HG02571 (cell line): ENCODE measurements around the gene LIFR.
A peak's percentile ranks its signal among the peaks of the same experiment; 100 is the strongest.

ENCODE experiments used
- ATAC-seq: cut with Tn5 transposase; IDR thresholded peaks from one replicate; pipeline ENCODE4 v1.9.1; 2021; ENCODE audit warnings: mild to moderate bottlenecking, moderate library complexity; ENCODE audit not compliant: unreplicated experiment

The LIFR gene

DNA sequence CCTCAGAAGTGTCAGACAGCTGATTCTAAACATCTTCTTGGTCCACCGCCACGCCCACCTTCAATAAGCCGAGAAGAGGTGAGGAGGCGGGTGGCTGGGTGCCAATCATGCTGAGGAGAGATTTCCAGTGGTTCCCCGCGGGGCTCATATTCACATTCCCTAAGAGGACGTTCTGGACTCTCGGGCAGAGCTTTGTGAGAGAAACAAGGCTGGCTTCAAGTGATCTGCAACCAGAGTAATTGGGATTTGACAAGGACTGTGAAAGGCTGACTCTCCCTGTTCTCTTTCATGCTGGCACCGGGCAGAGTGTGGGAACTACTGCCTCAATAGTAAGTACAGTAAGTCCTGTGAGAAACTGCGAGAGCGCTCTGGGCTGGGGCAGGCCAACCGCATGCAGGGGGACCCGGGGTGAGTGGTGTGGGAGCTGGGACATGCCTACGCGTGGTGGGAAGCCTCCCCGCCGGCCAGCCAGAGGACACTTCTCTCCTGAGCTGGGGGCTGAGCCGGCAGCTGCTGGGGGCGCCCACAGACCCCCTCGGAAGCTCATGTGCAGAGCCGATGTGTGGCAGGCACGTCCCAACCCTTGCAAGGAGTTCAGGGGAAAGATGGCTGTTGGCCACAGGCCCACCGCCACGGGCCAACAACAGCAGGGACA is 110.9 kb downstream of the LIFR start:
- ATAC-seq = no peak

DNA sequence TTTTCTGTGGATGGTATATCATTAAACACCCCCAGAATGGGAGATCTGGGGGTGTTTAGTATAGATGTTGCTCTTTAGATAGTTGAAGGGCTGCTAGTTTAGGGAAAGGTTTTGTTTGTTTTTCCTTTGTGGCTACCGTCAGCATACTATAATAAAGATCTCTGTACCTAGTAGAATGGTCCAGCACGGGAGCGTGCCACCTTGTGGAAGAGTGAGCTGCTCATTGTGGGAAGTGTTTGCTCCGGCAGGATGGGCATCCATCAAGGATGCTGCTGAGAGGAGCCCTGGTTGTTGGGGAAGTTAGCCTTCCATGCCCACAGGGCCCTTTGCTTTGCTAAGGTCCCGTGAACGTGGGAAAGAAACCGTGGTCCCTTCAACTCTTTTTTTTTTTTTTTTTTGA is 113.1 kb downstream of the LIFR start:
- no peak for ATAC-seq

DNA sequence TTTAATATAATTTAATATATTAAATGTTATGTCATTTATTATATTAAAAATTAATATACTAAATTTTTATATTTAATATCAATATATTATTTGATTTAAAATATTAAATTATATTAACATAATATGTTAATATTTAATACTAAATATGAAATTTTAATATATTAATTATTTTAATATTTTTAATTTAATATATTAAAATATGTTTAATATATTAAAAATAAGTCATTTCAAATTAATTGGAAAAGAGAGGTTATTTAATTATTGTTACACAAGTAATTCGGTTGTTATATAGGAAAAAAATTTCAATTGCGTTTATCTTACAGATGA is 114.2 kb downstream of the LIFR start:
- no peak for ATAC-seq

DNA sequence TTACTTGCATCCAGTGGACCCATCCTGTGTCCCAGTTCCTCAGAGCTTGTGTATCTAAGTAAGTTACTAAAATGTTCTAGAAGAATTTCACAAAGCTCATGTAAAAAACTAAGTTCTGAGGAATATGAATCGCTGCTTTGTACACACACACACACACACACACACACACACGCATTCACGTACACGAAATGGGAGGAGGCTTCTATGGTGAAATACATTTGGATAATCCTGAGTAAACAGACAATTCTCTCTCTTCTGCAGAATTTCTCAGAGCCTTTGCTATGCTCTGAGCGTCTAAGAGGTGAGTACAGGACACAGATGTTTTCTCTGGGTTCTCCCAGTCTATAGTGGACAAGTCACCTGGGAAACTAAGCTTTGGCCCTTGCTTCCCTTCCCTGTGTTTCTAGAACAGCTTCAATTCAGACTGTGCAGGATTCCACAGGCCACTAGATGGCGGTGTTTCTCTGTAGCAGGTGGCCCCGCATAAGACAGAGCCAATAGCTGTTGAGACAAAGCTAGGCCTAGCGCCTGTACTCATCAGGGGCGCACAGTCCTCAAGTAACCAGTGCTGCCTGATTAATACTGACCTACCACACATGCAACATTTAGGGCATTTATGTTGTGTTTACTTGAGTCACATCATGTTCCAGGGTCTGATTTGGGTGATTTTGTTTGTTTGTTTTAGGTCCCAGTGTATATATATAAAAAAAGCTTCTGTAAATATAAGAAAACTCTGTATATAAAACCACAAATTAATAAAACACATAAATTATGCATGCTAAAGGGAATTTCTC is 114.8 kb downstream of the LIFR start:
- ATAC-seq = peak; percentile 99

DNA sequence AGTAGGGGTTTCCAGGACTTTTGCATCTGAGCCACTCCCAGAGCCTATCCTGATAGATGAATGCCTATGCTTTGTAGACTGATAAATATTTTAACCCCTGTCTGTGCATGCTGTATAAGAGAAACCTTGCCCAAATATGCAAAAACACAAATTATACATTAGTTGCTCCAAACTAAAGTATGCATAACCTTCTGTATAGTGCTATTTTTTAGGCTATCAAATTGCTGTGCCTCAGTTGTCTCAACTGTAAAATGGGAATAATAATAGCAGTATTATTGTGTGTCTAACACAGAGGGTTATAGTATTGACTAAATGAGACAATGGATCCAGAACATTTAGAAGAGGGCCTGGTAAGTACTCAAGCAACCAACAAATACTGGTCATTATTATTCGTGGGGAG is 117.7 kb downstream of the LIFR start:
- no peak for ATAC-seq

DNA sequence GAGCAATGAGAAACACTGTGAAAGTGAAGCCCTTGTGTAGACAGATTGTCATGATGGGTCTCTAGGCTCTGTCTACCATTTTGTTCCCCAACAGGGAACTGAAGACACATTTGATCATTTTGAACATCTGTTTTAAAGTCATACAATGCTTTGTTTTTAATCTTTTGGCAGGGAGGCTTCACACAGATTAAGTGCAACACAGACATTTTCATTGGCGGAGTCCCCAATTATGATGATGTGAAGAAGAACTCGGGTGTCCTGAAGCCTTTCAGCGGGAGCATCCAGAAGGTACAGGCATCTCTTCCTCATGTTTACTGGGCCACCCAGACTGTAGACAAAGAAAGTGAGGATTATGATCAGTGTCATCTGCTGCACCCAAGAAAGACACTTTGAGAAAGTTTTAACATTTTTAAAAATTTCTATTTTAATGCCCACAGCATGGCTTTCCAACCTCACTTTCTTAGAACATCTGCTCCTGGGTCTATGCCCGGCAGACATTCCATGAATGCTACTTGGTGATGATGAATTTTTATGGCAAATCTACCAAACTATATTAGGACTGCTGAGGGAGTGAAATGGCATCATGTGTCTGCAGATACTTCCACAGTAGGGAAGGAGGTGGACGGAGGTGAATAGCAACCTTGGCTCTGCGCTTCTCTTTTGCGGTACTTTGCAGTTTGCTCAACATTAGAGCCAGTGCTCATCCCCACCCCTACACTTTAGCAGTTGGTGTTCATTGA is 121.3 kb downstream of the LIFR start:
- no peak for ATAC-seq

DNA sequence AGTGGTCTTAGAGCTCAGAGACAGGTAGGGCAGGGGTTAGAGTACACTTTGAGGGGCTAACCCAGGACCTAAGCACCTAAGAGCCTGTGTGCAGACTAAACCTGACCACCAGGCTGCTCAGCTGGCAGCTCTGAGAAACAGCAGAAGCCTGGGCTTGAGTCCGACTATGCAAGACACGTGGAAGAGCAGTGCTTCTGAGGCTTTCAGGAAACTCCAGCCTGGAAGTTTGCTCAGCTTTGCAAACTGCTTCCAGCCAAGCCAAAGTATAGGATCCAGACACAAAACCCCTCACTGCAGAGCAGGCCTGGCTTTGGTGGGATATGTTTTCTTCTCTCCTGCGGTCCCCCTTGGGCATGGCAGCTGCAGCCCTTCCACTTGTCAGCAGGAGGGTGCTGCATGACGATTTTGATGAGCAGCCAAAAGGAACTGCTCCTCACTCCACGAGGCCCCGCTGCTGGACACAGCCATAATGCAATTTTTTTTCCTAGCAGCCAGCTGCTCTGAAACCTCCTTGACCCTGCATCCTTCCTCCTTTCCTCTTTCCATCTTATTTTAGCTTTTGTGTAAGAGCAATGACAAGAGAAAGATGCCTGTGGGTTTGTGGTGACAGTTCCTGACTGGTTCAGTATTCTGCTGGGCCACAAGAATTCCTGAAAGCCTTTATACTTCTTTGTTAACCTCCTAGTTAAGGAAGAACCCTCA is 123.1 kb downstream of the LIFR start:
- ATAC-seq = no peak

DNA sequence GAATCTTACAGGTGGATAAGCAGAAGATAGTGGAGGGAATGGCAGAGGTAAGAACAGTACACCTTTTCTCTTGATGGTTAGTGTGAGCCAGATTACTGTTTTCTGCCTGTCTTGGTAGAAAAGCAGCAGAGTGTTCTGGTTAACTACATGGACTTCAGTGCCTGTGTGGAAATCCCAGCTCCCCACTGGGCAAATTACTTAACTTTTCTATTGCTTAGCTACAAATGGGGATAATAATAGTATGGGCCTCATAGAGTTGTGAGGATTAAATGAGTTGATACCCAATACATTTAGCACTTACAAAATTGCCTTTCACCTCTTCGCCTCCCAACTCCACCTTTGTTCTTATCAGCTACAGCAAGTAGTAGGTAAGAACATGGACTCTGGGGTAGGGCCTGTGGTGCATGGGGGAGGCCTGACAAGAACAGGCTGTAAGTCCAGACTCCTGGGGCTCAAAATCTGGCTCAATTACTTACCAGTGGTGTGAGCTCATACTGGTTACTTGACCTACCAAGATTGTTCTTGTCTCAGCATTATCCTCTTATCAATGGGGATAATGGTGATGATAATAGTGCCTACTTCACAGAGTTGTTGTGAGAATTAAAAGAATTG is 125.1 kb downstream of the LIFR start:
- ATAC-seq = no peak

DNA sequence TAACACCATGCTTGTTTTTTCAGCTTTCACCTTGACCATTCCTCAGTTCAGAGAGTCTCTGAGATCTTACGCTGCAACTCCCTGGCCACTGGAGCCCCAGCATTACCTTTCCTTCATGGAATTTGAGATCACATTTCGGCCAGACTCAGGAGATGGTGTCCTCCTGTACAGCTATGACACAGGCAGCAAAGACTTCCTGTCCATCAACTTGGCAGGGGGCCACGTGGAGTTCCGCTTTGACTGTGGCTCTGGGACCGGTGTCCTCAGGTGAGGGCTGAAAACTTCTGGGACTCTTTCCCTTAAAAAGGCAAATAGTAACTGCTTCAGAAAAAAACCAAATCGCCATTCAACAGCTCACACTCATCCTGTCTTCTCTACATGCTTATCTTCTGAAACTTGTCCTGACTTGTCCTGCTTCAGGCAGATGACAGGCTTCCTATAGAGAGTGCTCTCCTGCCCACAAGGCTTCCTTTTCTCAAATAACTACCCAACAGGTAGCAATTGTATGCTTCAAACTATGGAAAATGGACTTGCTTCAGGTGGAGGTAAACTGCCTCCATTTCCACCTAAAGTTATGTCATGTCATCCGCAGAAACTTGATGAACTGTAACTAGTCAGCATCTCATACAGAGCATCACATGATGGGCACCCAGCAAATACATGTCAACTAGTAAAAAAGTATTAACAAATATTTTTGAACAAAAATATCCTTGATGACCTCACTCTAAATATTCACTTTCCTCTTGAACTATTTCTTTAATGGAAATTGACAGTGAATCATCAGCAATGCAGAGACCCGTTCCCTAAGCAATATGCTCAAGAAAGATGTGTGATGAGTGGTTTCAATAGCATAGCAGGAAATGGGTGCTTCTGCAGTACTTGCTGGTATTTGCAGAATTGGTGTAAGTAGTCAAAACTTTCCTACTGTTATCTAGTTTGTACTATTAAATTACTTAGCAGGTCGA is 129.2 kb downstream of the LIFR start:
- no peak for ATAC-seq

DNA sequence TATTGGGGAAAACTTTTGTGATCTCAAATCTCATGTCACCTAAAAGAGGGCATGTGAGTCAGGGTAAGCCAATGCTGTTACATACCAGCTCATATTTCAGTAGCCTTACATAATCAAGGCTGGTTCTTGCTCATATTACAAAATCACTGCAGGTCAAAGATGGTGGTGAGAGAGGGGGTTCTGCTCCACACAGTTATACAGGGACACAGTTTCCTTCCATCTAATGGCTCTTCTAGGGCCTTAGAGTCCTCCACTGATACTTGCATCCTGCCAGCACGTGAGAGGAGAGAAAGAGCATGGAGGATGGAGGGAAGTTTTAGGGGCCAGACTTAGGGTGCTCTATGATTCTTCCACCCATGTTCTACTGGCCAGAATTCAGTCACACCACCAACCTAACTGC is 130.0 kb downstream of the LIFR start:
- ATAC-seq = no peak
